Activated CD4-positive, alpha-beta T cell treated with anti-CD3 and anti-CD28 coated beads for 36 hours (primary cell): Measurements from ENCODE around the gene TRIM33. TPM values are rescaled to one million over a fixed set of nuclear protein-coding genes. Genes with fewer than 3 reads are reported as not detected.
A peak's percentile ranks its signal among the peaks of the same experiment; 100 is the strongest.

Experiments used
- ATAC-seq: fragments of 200-7000 bp; cut with Tn5 transposase; one replicate; pipeline ENCODE4 v1.10.0; 2021; ENCODE audit warnings: mild to moderate bottlenecking, moderate library complexity
- CTCF ChIA-PET: fragments of 350-600 bp; sonication (Branson Sonifier 250); formaldehyde crosslinking; loops from one replicate; lab custom pipeline; 2021; ENCODE audit warnings: antibody characterized with exemption; lab: Charles Lee
- POLR2A ChIA-PET: fragments of 350-600 bp; sonication (Branson Sonifier 250); formaldehyde crosslinking; loops from one replicate; lab custom pipeline; 2021; ENCODE audit warnings: antibody characterized with exemption, inconsistent platforms; lab: Charles Lee
- DNase-seq: peaks from one replicate; pipeline ENCODE4 v3.0.0-alpha.2; 2020
- H3K27ac Mint-ChIP-seq: one replicate; pipeline ENCODE4 v1.8.0; 2021; ENCODE audit warnings: mixed read lengths
- H3K27me3 Mint-ChIP-seq: one replicate; pipeline ENCODE4 v1.8.0; 2021; ENCODE audit warnings: mixed read lengths
- H3K36me3 Mint-ChIP-seq: one replicate; pipeline ENCODE4 v1.8.0; 2021; ENCODE audit warnings: low read depth, mixed read lengths
- H3K4me1 Mint-ChIP-seq: one replicate; pipeline ENCODE4 v1.8.0; 2021; ENCODE audit warnings: mixed read lengths
- H3K4me3 Mint-ChIP-seq: one replicate; pipeline ENCODE4 v1.8.0; 2021; ENCODE audit warnings: mild to moderate bottlenecking, moderate library complexity, mixed read lengths
- H3K9me3 Mint-ChIP-seq: one replicate; pipeline ENCODE4 v1.8.0; 2021; ENCODE audit warnings: low read depth, mixed read lengths
- intact Hi-C, 2 experiments: fragments of 100-400 bp; cut with DNase I in 1 of 2; cut with micrococcal nuclease in 1 of 2; formaldehyde crosslinking; loops; one replicate each; pipeline versions ENCODE4 v1.14.2 to v1.15.1; 2022 to 2024; cut with DNase I, micrococcal nuclease
- total RNA-seq, 2 experiments: library from RNA; stranded (reverse); gene quantifications; one replicate each; pipeline ENCODE4 v1.2.3, GENCODE V29; 2021

The TRIM33 gene
- total RNA-seq, 2 experiments from 2014 or later: 32.5 to 41.6 TPM

GRCh38 chr1:114509596-114510273 lies 1.3 kb downstream of the TRIM33 start:
- Mint-ChIP-seq H3K4me1 (peaks cover 54% of the 10 kb centered on the region), H3K27ac (peak overlapping the region; percentile 70), H3K9me3 (no peaks in the 10 kb centered on the region), H3K4me3 (peak overlapping the region; percentile 81), H3K36me3 (peaks cover 35% of the 10 kb centered on the region), H3K27me3 (no peaks in the 10 kb centered on the region)
- CTCF ChIA-PET: interaction anchor here (0.7 to 1.4 kb wide), 4 partner anchors 14 to 1841 kb away, joined by 3 to 5 read pairs (median 3); no protein-coding TSS in a partner anchor
- POLR2A ChIA-PET: interaction anchor here (0.8 kb wide), 1 partner anchor 244 kb away, joined by 3 read pairs; no protein-coding TSS in a partner anchor
- intact Hi-C loops: loop anchor here (2.0 to 5.0 kb wide), 7 partner anchors 19 to 1119 kb away; partner anchors contain the start of genes BCAS2 (in 1 of the 2), DENND2C (in 1 of the 2), MAGI3 (in 1 of the 2) and RSBN1 (in 1 of the 2)
- DNase-seq: no peak
- no peak for ATAC-seq

DNA sequence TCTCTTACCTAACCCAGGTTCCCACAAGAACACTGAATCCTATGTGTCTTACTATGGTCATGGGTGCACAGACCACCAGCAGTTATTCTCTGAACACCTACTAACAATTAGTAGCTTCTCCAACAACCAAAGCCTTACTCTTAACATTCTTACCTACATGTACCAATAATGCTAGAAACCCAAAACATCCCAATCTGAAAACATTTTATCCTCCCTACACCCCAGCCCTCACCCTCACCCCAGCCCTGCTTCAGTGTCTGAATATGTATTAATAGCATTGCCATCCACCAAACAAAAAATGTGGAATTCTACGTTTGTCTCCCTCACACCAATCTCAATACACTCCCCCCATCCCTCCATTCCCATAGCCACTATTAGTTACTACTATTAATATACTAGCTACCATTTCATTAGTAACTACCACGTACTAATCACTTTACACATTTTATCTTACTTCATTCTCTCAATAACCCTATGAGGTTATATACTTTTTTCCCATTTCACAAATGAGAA lies 2.6 kb downstream of the TRIM33 start:
- intact Hi-C loops: no loop called here
- Mint-ChIP-seq H3K4me3 (peak overlapping the region; percentile 81), H3K4me1 (peaks cover 65% of the 10 kb centered on the region), H3K27me3 (no peaks in the 10 kb centered on the region), H3K27ac (peak overlapping the region; percentile 74), H3K9me3 (no peaks in the 10 kb centered on the region), H3K36me3 (peaks cover 41% of the 10 kb centered on the region)
- DNase-seq (no peak), ATAC-seq (no peak)
- ChIA-PET POLR2A (interaction anchor here (0.6 kb wide), 1 partner anchor 1117 kb away, joined by 7 read pairs; no protein-coding TSS in a partner anchor), CTCF (no interaction called here)

DNA sequence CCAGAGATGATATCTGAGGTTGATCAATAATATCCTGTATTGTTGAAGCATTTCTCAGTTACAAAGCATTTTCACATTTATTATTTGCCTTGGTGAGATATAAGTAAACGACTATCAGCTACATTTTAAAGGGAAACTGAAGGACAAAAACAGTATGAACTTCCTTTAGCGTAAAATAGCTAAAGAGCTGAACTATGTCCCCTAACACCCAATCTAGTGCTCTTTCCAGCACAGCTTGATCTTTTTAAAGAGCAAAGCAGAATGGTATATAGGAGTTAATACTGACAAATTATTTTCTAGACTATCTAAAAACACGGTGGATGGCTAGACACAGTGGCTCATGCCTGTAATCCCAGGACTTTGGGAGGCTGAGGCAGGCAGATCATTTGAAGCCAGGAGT lies 3.5 kb downstream of the TRIM33 start:
- Mint-ChIP-seq H3K4me3 (no peak overlapping the region), H3K9me3 (no peaks in the 10 kb centered on the region), H3K36me3 (peaks cover 39% of the 10 kb centered on the region), H3K4me1 (peaks cover 62% of the 10 kb centered on the region), H3K27ac (no peak overlapping the region), H3K27me3 (no peaks in the 10 kb centered on the region)
- DNase-seq (no peak), ATAC-seq (no peak)
- intact Hi-C loops: no loop called here
- CTCF ChIA-PET: interaction anchor here (0.6 to 0.7 kb wide), 2 partner anchors 10 to 1819 kb away, joined by 3 read pairs; no protein-coding TSS in a partner anchor
- POLR2A ChIA-PET: interaction anchor here (0.6 kb wide), 1 partner anchor 168 kb away, joined by 3 read pairs; no protein-coding TSS in a partner anchor

DNA sequence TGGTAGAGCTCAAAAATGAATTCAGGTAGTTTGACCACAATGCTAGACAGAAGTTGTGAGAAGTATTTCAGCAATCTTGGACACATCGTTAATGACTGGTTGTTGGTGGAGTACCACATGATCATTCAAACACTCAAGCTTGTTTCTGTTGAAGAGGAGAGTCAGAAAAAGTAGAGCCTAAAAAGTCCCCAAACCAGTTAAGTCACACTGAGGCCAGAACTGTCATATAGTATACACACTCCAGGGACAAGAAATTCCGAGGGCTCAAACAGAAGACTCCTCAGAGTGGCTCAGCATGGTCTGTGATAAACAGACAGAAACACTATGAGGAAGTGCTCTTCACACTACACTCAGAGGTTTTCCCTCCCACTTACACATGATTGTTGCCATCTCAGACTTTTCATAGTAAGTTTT lies 5.8 kb downstream of the TRIM33 start:
- intact Hi-C loops: no loop called here

GRCh38 chr1:114503916-114504422 lies 7.0 kb downstream of the TRIM33 start:
- intact Hi-C loops: no loop called here
- Mint-ChIP-seq H3K4me1 (peaks cover 70% of the 10 kb centered on the region), H3K9me3 (no peaks in the 10 kb centered on the region), H3K27ac (no peak overlapping the region), H3K36me3 (peaks cover 38% of the 10 kb centered on the region), H3K4me3 (no peak overlapping the region), H3K27me3 (no peaks in the 10 kb centered on the region)
- CTCF ChIA-PET: interaction anchor here (0.7 kb wide), 1 partner anchor 247 kb away, joined by 3 read pairs; no protein-coding TSS in a partner anchor
- DNase-seq: no peak
- no peak for ATAC-seq
- POLR2A ChIA-PET: interaction anchor here (0.7 kb wide), 1 partner anchor 573 kb away, joined by 3 read pairs; no protein-coding TSS in a partner anchor

More for the DNA sequence above, 5.8 kb downstream of the TRIM33 start:
- peak; percentile 58 for ATAC-seq
- no peak for DNase-seq
- CTCF ChIA-PET: interaction anchor here (0.7 to 1.0 kb wide), 3 partner anchors 24 to 683 kb away, joined by 3 read pairs; no protein-coding TSS in a partner anchor
- Mint-ChIP-seq H3K4me3 (no peak overlapping the region), H3K4me1 (peaks cover 70% of the 10 kb centered on the region), H3K9me3 (no peaks in the 10 kb centered on the region), H3K27ac (peak overlapping the region; percentile 44), H3K27me3 (no peaks in the 10 kb centered on the region), H3K36me3 (peaks cover 38% of the 10 kb centered on the region)
- POLR2A ChIA-PET: interaction anchor here (0.6 kb wide), 1 partner anchor 118 kb away, joined by 7 read pairs; no protein-coding TSS in a partner anchor

GRCh38 chr1:114502080-114502479 lies 8.9 kb downstream of the TRIM33 start:
- Mint-ChIP-seq H3K27me3 (no peaks in the 10 kb centered on the region), H3K27ac (no peak overlapping the region), H3K4me3 (no peak overlapping the region), H3K4me1 (peaks cover 61% of the 10 kb centered on the region), H3K36me3 (peaks cover 27% of the 10 kb centered on the region), H3K9me3 (no peaks in the 10 kb centered on the region)
- ChIA-PET CTCF (no interaction called here), POLR2A (no interaction called here)
- ATAC-seq: no peak
- intact Hi-C loops: no loop called here
- no peak for DNase-seq

DNA sequence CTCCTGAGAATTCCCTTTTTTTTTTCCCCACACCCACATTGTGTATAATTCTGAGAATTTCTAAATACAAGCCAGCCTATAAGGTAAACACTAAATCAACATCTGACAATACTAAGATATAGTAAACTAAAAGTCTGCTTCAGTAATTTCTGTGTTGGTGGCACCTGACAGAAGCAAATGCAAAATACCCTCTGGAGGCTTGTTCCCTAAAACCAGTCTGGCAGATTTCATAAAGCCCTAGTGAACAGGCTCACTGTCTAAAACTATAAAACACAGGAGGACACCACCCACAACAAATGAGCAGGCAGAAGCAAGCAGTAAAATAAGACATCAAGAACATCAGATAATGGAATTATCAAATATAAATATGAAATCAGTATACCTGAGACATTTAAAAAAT lies 11.5 kb downstream of the TRIM33 start:
- ChIA-PET CTCF (no interaction called here), POLR2A (no interaction called here)
- no peak overlapping the region for H3K27ac Mint-ChIP-seq
- H3K9me3 Mint-ChIP-seq: no peaks in the 10 kb centered on the region
- H3K27me3 Mint-ChIP-seq: no peaks in the 10 kb centered on the region
- ATAC-seq (no peak), DNase-seq (no peak)
- H3K36me3 Mint-ChIP-seq: peaks cover 8% of the 10 kb centered on the region
- intact Hi-C loops: no loop called here
- H3K4me1 Mint-ChIP-seq: peaks cover 49% of the 10 kb centered on the region
- H3K4me3 Mint-ChIP-seq: no peak overlapping the region

- H3K27ac Mint-ChIP-seq: no peak overlapping the region
- ATAC-seq (no peak), DNase-seq (no peak)
- intact Hi-C loops: no loop called here
- H3K27me3 Mint-ChIP-seq: no peaks in the 10 kb centered on the region
- peaks cover 23% of the 10 kb centered on the region for H3K36me3 Mint-ChIP-seq
- ChIA-PET CTCF (no interaction called here), POLR2A (no interaction called here)
- peaks cover 12% of the 10 kb centered on the region for H3K9me3 Mint-ChIP-seq
- H3K4me1 Mint-ChIP-seq: peaks cover 38% of the 10 kb centered on the region
- H3K4me3 Mint-ChIP-seq: no peak overlapping the region
Measured at GRCh38 chr1:114496089-114496488, 14.9 kb downstream of the TRIM33 start.

GRCh38 chr1:114495486-114495885 lies 15.5 kb downstream of the TRIM33 start:
- intact Hi-C loops: no loop called here
- Mint-ChIP-seq H3K4me1 (peaks cover 43% of the 10 kb centered on the region), H3K27me3 (no peaks in the 10 kb centered on the region), H3K27ac (no peak overlapping the region), H3K36me3 (peaks cover 23% of the 10 kb centered on the region), H3K4me3 (no peak overlapping the region), H3K9me3 (peaks cover 12% of the 10 kb centered on the region)
- DNase-seq: no peak
- ChIA-PET CTCF (no interaction called here), POLR2A (no interaction called here)
- ATAC-seq: no peak

DNA sequence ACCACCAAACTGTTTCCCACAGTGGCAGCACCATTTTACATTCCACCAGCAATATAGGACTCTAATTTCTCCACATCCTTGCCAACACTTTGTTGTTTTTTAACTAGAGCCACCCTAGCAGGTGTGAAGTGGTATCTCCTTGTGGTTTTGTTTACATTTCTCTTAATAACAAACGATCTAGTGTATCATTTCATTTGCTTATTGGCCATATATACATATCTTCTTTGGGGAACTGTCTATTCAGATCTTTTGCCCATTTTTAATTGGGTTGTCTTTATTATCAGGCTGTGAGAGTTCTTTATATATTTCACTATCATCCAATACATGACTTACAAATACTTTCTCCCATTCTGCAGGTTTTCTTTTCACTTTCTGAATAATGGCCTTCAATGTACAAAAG lies 18.0 kb downstream of the TRIM33 start:
- intact Hi-C loops: no loop called here
- ChIA-PET CTCF (no interaction called here), POLR2A (no interaction called here)
- peaks cover 22% of the 10 kb centered on the region for H3K36me3 Mint-ChIP-seq
- no peaks in the 10 kb centered on the region for H3K27me3 Mint-ChIP-seq
- ATAC-seq (no peak), DNase-seq (no peak)
- H3K4me1 Mint-ChIP-seq: peaks cover 49% of the 10 kb centered on the region
- H3K27ac Mint-ChIP-seq: no peak overlapping the region
- H3K9me3 Mint-ChIP-seq: peaks cover 12% of the 10 kb centered on the region
- H3K4me3 Mint-ChIP-seq: no peak overlapping the region

DNA sequence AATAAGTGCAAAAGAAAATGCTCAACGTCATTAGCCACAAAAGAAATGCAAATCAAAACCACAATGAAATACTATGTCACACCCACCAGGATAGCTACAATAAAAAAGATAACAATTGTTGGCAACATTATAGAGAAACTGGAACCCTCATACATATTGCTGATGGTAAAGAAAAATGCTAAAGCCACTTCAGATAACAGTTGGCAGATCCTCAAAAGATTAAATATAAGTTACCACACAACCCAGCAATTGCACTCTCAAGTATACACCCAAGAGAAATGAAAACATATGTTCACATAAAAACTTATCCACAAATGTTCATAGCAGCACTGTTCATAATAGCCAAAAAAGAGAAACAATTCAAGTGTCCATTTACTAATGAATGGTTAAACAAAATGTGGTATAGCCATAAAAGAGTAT lies 20.7 kb downstream of the TRIM33 start:
- peaks cover 47% of the 10 kb centered on the region for H3K4me1 Mint-ChIP-seq
- no peak overlapping the region for H3K27ac Mint-ChIP-seq
- H3K27me3 Mint-ChIP-seq: no peaks in the 10 kb centered on the region
- ChIA-PET POLR2A (no interaction called here), CTCF (no interaction called here)
- no peak overlapping the region for H3K4me3 Mint-ChIP-seq
- H3K9me3 Mint-ChIP-seq: peaks cover 12% of the 10 kb centered on the region
- peaks cover 32% of the 10 kb centered on the region for H3K36me3 Mint-ChIP-seq
- ATAC-seq (no peak), DNase-seq (no peak)
- intact Hi-C loops: loop anchor here in 1 of 2 experiments (2.0 kb wide), 1 partner anchor 21 kb away; the partner anchor contains the start of gene TRIM33
